NOMO-1 treated with DMSO at 0.1 percent for 48 hours (cell line): ENCODE results near the gene CCDC187.

Experiments used
- DNase-seq: peaks from one replicate; lab custom pipeline; 2025; ENCODE audit not compliant: unreplicated experiment; lab: John Stamatoyannopoulos, UW

CCDC187 gene

DNA sequence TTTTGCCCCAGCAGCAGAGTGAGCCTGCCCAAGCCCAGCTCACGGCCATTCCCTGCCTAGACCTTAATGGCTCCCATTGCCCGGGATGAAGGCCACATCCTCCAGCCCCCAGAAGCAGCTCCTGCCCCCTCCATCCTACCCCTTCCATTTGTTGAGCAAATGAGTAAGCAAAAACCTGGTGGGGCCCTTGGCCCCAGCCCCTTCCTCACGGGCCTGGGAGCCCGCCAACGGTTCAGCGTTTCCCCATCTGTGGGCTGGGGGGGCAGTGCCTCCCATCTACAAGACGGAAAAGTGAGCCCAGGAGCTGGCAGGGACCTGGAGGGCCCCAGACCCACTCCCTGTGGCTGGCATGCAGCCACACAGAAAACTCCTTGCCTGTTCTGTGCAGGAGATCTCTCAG lies 4.4 kb downstream of the CCDC187 start:
- no peak for DNase-seq

DNA sequence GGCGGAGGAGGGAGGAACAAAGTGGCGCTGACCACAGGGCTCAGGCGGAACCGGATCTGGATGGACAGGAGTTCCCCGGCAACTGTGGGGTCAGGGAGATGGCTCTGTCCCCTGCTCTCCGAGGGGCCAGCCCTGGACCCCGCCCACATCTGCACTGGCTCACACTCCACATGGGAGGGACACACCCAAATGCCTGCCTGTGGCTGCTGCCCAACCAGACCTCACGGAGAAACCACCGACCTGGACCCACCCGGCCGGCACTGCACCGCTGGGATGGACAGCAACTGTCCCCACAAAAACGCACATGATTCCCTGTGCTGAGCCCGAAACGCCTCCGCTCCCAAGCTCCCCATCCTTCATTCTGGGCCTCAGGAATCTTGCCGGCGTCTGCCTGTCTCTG lies 4.8 kb downstream of the CCDC187 start:
- DNase-seq: no peak

DNA sequence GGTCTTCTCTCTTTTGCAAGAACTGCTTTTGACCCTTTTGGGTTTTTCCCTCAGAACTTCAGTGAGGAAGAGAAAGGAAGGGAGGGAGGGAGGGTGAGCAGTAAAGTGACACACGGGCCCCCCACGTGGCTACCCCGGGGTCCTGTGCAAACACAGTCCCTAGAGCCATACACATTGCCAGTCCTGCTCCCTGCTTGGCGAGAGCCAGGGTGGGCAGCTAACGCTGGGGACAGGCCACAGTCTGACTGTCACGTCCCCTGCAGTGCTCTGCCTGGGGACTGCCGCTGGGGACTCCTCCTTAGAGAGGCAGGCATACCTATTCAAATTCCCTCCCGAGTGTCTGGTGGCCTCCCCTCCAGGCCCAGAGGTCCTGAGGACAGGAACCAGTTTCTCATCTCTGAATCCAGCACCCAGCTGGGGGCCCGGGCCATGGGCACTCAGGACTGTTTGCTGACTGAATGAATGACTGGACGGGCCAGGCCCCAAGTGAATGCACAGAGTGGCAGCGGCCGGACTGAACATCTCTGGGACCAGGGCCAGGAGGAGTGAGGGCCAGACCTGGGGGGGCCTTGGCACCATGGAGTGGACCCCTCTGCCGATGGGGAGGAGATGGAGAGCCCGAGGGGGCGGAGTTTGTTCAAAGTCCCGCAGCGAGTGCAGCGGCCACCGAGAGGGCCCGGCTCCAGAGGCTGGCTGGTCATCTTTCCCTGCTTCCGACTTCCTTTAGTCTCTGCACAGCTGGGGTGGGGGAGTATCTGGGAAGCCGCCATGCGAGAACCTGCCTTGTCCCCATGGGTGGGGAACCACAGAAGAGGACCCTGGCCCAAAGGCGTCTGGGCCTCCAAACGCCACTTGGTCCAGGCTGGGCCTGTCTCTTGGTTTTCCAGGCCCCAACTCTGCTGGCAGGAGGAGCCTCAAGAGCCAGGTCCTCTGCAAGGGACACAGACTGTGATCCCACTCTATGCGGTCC lies 5.8 kb downstream of the CCDC187 start:
- DNase-seq: no peak

DNA sequence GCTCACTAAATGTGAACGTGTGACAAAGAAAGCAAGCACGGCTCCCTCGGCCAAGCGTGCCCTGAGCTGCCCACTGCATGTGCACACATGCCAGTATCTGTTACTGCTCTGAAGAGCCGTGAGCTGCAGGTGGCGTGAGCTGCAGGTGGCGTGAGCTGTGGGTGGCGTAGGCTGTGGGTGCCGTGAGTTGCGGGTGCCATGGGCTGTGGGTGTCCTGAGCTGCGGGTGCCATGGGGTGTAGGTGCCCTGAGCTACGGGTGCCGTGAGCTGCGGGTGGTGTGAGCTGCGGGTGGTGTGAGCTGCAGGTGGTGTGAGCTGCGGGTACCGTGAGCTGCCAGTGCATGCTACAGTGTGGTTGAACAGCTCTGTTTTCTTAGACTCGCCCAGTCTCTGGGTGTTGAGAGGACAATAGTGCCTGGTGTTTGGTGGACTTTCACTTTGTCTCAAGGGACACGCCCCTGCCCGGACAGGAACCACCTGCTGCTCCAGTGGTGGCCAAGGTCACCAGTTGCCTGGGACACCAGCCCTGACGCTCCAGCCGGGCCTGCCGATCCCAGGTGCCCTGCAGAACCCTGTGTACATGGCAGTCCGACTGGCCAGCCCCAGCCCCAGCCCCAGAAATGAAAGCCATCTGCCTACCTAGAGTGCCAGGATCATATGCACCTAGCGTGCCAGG lies 6.7 kb downstream of the CCDC187 start:
- no peak for DNase-seq

DNA sequence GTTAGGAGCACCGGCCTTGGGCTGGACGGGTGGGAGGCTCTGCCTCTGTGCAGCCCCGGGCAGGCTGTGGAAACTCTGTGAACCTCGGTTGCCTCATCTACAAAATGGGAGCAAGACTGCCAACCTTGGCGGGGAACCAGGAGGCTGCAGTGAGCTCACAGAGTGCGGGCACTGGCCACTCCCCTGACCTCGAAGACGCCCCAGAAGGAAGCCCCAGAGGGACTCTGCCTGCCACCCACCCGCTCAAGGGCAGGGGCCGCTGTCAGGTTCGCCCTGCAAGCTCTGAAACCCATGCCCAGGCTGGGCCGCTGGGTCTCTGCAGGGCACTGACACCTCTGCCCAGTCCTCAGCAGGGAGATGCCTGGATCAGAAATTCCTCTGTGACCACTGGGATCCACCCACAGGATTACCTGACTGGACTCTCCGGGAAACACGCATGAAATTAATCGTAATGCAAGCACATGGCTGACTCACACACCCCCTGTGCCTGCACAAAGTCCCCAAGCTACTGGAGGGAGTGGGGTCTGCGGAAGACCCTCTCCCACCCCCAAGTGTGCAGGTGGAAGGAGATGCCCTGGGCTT lies 7.4 kb downstream of the CCDC187 start:
- no peak for DNase-seq

DNA sequence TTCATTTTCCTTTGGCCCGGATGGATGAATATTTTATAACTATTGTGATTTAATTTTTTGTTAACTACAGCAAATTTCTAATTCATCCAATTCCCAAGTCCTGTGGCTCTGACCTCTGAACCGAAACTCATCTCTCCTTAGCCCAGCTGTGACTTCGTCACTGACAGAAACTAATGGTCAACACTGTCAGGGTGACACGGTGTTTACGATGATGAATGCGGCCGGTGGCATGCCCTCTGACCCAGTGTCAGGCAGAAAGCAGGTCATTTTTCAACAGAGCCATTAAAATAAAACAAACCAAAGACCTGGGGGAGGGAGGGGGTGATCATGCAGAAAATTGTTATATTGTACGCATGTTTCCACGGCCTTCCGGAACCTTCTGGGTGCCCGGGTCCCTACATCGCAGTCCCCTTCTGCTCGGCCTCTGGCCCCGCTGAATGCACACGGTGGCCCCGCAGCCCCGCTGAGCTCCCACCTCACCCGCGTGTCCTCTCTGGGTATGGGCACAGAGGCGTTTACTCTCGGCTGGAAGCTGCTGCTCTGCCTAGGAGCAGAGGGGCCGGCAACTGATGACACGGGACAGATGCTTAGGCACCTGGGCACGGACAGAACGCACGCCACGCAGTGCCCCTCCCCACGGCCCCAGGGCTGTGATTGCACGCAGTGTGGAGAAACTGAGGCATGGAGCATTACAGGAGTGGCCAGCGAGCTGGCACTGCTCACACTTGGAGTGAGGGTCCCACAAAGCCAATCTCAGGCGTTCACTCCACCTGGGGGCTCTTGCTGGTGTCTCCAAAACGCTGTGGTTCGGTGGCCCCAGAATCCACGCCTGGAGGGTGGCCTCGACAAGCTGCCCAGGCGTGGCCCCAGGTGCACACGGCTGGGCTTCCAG lies 8.1 kb downstream of the CCDC187 start:
- no peak for DNase-seq

DNA sequence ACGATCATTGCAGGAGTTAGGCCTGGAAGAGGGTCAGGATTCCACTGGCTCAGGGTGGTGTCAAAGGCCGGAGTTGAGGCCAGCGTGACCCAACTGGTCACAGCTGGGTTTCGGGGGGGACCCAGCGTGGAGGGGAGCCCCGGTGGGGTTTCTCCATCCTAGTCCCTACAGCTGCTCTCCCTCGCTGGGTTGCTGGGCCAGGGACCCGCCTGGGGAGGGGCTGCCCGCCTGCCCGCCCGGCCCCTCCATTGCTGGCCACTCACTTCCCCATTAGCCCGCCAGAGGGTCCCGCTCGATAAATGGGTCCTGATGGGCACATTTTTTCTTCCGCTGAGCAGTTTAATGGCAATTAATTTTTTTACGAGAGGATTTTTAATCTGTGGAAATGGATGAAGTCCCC lies 8.8 kb downstream of the CCDC187 start:
- DNase-seq: no peak

DNA sequence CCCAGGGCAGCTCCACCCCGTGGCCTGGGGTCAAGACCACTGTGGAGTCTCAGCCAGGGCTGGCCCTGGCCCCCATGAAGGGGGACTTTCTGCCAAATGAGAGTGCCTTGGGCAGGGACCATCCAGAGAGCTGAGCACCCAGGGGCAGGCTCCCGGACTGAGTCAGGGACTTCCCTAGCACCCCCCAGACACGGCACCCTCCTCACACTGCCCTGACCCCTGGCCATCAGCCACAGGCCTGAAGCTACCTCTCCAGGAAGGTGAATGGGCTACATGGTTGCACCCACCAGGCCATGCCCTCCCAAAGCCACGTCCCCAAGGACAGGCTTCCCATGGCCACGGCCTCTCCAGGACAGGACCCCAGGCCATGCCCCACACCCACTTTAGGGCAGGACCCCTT lies 9.5 kb downstream of the CCDC187 start:
- DNase-seq: no peak

DNA sequence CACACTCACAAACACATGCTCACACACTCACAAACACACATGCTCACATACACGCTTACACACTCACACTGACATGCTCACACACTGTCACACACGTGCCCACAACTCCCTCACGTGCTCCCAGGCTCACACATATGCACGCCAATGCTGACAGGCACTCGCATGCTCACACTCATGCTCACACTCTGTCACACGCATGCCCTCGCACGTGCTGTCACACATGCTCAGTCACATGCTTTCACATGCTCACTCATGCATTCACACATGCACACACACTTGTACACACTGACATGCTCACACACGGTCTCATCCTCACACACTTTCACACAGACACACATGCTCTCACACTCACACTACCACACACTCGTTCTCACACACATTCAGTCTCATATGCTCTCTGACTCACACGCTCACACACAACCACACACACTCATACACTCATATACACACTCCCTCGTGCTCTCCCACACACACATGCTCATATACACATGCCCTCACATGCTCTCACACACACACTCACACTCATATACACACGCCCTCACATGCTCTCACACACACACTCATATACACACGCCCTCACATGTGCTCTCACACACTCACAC lies 10.3 kb downstream of the CCDC187 start:
- no peak for DNase-seq

DNA sequence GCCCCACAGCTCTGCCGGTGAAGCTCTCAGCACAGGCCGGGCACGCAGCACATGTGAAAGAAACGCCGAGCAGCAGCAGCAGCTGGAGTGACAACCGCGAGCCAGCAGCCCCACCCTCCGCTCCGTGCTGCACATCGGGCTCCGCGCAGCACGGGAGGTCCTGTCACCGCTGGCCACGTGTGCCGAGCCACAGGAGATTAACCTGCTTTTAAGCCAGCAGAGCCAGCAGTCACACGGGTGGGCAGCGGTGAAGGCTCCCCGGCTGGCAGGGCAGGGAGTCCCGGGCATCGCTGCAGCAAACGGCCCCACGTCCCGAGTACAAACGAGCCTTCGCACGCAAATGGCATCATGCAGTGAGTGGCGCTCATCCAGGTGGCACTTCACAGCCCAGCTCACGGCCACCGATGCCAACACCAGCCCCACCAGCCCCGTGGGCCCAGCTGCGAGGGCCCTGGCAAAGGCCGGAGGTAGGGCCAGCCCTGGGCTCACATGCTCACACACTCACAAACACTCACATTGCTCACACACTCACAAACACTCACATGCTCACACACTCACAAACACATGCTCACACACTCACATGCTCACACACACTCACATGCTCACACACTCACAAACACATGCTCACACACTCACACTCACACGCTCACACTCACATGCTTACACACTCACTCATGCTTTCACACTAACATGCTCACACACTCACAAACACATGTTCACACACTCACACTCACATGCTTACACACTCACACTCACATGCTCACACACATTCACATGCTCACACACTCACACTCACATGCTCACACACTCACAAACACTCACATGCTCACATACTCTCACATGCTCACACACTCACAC lies 11.1 kb downstream of the CCDC187 start:
- no peak for DNase-seq

DNA sequence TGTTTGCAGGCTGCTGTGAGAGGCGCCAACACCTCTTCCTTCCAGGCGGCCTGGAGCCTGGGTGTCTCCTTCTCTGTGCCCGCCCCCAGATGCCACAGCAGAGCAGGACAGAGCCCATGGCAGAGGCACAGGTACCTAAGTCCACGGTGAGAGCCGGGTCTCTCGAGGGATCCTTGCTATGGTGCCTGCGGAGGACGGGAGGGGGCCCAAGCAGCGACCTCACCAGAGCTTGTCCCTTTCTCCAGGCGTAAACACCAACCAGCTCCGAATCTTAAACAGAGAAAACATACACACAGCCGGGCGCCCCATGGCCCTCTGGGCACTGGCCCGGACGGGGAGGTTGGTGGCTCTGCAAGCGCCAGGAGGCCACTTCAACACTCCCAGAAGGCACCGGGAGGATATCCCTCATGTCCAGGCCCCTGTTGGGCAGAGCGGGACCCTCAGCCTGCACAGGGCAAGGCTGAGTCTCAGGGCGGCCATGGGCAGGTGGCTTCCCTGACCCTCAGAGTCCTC lies 11.8 kb downstream of the CCDC187 start:
- no peak for DNase-seq

DNA sequence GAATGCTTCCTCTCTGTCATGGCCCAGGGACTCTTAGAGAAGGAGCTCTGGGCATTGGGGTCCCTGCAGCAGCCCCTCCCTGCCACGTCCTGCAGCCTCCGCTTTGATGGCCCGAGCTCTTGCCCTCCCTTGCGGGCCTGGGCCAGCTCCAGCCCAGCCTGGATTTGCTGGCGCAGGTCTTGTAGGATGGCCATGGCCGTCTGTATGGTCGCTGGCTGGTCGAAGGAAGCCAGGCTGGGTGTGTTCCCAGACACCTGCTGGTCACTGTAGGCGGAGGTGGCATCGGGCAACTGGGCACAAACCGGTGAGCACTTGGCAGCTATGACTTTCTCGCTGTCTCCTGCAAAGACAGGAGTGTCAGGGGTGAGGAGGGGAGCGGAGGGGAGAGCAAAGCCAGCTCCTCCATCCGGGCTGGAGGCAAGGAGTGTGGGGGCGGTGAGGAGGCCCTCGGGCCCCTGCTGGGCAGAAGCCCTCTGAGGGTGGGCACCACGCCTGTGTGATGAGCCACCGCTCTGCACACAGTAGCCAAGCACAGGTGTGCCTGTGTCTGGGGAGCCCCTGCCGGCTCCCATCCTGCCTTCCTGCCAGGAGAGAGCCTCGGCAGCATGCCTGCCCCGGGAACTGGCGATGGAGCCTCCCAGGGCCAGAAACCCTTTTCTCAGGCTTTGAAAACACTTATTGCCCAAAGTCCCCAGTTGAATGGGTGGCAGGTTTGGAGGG lies 12.4 kb downstream of the CCDC187 start:
- DNase-seq: no peak

DNA sequence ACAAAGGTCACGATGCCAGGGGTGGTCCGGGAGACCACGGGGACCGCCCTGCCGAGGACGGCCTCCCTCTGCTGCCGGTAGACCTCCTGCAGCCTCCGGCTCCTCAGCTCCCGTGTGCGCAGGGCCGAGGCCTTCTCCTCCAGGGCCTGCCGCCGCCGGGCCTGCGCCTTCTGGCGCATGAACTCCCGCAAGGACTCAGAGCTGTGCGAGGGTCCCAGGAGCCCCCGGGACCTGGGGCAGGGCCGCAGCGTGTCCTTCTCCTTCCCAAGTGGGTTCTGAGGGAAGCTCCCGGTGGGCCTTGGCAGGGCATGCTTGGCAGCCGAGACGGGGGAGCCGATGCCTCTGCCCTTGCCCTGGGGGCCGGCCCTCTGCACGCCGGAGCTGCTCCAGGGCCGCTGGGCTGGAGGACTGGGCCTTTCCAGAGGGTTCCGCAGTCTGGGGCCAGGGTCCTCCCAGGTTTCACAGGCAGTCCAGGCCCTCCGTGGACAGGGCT lies 13.3 kb downstream of the CCDC187 start:
- DNase-seq: no peak

DNA sequence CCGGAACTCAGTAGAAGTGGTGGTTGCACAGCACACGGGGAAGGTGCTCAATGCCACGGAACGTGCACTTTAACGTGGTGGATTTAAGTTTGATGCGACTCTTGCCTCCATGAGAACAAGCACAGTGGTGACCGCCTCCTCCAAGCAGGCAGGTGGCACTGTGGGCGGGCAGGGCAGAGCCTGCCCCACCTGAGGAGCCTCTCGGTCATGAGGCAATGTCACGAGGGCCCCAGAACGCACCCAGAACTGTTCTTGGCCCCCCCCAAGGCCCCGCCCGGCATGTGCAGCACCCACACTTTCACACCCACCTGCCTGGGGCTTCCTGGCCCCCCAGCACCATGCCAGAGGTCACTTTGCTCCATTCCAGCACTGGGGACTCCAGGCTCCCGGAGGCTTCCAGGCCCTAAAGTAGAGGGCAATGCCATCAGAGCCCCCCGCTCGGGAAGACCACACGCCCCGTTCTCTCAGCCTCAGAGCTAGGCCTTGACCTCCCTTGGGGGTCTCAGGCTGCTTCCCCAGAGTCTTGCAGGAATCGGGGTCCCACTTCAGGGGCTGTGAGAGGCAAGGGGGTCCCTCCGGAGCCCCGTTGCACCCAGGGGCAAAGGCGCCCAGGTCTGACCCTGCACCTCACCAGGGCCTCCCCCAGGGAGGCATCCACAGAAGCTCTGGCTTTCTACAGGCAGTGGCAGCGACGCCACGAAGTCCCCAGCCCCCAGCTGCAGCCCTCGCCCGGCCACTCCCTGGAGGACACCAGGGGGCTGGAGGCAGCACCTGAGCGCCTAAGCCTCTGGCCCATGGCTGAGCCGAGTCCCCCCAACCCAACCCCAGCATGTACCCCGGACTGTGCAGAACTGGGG lies 14.0 kb downstream of the CCDC187 start:
- DNase-seq: no peak

DNA sequence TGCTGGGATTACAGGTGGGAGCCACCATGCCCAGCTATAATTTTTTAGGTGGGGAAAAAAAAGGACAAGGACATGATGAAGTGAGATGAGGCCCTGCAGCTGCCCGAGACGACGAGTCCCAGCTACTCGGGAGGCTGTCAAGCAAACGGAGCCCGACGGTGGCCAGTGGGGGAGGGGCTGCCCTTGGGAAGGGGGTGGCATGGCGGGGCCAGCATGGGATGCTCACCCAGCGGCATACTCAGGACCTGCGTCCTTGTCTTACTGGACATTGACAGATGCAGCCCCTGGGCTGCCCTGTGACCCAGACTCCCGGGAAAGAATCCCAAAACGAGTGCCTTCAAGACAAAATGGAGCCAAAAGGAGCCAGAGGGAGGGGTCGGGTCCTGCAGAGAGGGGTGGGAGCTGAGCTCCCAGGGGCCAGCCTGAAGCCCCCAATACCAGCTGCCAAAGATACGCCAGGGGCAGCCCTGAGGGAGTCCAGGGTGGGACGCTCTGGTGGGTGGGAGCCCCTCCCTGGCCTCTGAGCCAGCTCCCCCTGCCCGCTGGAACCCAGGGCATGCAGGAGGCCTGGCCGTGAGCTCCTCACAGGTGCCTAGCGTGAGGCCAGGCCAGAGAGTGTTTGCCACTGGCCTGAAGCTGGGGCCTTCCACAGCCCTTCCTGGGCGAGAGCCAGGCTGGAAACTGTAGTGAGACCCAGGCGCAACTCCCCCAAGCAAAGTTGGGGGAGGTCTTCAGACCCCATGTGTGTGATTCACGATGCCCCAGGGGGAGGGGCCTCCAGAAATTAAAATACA lies 15.7 kb downstream of the CCDC187 start:
- no peak for DNase-seq

DNA sequence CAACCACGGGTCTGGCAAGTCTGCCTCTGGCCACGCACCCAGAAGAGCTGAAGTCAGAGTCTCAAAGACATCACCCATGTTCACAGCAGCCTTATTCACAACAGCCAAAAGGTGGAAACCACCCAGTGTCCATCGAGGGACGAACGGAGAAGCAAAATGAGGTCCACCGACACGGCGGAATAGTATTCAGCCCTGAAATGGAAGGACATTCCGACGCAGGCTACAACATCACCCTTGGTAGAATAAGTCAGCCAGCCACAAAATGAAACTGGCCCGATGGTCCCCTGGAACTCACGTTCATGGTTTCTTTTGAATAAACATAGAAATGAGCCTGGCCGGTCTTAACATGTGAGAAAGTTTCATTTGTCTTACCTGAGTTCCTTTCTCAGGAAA lies 16.9 kb downstream of the CCDC187 start:
- DNase-seq: no peak
